Stimulated activated CD8-positive, alpha-beta memory T cell treated with anti-CD3 and anti-CD28 coated beads, Interleukin-12 subunit alpha, Interleukin-12 subunit beta, amount 100 ng/mL, for 24 hours (primary cell): Measurements from ENCODE around the gene CHRNA1.

Experiments
- DNase-seq: peaks from one replicate; pipeline ENCODE4 v3.0.0-alpha.2; 2020; ENCODE audit errors: extremely low read depth

The CHRNA1 gene

GRCh38 chr2:174764280-174765255, at the start of gene CHRNA1:
Gene CHRNA1, minus strand, starts transcription at chr2:174764472. Its CDS starts 78 bp downstream, at chr2:174764394.
- no peak for DNase-seq

GRCh38 chr2:174812037-174812436, 47.8 kb upstream of the CHRNA1 start:
- DNase-seq, result no peak

GRCh38 chr2:174807931-174808330, 43.7 kb upstream of the CHRNA1 start:
- DNase-seq, result no peak

GRCh38 chr2:174805803-174806202, 41.5 kb upstream of the CHRNA1 start:
- no peak for DNase-seq

- no peak for DNase-seq
Observed at GRCh38 chr2:174802459-174802858, 38.2 kb upstream of the CHRNA1 start.

GRCh38 chr2:174800436-174801205, 36.3 kb upstream of the CHRNA1 start:
- no peak for DNase-seq

- DNase-seq, result no peak
Observed at GRCh38 chr2:174798801-174799200, 34.5 kb upstream of the CHRNA1 start.

- DNase-seq, result no peak
Observed at GRCh38 chr2:174797781-174798276, 33.6 kb upstream of the CHRNA1 start.

GRCh38 chr2:174796319-174796771, 32.1 kb upstream of the CHRNA1 start:
- no peak for DNase-seq

GRCh38 chr2:174794851-174795374, 30.6 kb upstream of the CHRNA1 start:
- no peak for DNase-seq

GRCh38 chr2:174792309-174793025, 28.2 kb upstream of the CHRNA1 start:
- no peak for DNase-seq

- DNase-seq, result no peak
Observed at GRCh38 chr2:174791746-174792280, 27.5 kb upstream of the CHRNA1 start.

GRCh38 chr2:174791020-174791419, 26.7 kb upstream of the CHRNA1 start:
- no peak for DNase-seq

GRCh38 chr2:174789001-174789400, 24.7 kb upstream of the CHRNA1 start:
- DNase-seq, result no peak

- no peak for DNase-seq
Observed at GRCh38 chr2:174788291-174788929, 24.1 kb upstream of the CHRNA1 start.

GRCh38 chr2:174787487-174788205, 23.4 kb upstream of the CHRNA1 start:
- DNase-seq, result no peak

- no peak for DNase-seq
Observed at GRCh38 chr2:174786066-174786725, 21.9 kb upstream of the CHRNA1 start.

- DNase-seq, result no peak
Observed at GRCh38 chr2:174785481-174785880, 21.2 kb upstream of the CHRNA1 start.

- DNase-seq, result no peak
Observed at GRCh38 chr2:174784909-174785308, 20.6 kb upstream of the CHRNA1 start.
